ENCODE data around the gene CSRP3.

DNA sequence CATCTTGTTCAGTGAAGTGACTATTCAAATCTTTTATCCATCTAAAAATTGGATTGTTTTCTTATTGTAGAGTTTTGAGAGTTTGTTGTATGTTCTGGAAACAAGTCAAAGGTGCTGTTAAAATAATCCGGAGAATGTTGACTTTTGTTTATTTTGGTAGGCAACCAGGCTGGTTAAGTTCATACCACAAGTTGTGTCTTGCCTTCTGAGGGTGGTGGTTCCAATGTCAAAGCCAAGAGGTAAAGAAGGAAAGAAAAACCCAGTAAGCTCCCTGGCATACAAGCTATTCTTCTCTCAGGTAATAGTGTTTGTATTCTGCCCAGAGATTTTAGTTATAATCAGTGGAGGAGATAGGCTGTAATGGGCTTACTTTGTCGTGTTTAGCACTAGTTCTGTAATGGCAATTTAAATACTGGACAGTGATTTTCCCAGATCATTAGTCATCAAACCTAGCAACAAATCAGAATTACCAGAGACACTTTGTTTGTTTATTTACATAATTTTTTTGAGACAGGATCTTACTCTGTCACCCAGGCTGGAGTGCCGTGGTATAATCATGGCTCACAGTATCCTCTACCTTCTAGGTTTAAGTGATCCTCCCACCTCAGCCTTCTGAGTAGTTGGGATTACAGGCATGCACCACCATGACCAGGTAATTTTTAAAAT is 15.1 kb upstream of the CSRP3 start:
- TF ChIP-seq POLR2A (IDR thresholded peaks at IDR 0.05), result no peak
- TF ChIP-seq, protein P1, sequence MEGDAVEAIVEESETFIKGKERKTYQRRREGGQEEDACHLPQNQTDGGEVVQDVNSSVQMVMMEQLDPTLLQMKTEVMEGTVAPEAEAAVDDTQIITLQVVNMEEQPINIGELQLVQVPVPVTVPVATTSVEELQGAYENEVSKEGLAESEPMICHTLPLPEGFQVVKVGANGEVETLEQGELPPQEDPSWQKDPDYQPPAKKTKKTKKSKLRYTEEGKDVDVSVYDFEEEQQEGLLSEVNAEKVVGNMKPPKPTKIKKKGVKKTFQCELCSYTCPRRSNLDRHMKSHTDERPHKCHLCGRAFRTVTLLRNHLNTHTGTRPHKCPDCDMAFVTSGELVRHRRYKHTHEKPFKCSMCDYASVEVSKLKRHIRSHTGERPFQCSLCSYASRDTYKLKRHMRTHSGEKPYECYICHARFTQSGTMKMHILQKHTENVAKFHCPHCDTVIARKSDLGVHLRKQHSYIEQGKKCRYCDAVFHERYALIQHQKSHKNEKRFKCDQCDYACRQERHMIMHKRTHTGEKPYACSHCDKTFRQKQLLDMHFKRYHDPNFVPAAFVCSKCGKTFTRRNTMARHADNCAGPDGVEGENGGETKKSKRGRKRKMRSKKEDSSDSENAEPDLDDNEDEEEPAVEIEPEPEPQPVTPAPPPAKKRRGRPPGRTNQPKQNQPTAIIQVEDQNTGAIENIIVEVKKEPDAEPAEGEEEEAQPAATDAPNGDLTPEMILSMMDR (IDR thresholded peaks at IDR 0.05), result no peak
- no peak for TF ChIP-seq EP300 (IDR thresholded peaks at IDR 0.05)
